NB4 (cell line): ENCODE measurements around the gene PGAP1.

Source experiments
- TF ChIP-seq, protein P1 (sequence below): IDR thresholded peaks from one replicate; pipeline ENCODE4 v1.5.1; 2012; ENCODE audit warnings: low read depth, low read length
- TF ChIP-seq, protein P2 (sequence below): IDR thresholded peaks from 2 replicates; pipeline ENCODE4 v1.6.1; 2011; ENCODE audit warnings: low read depth, low read length

DNA sequence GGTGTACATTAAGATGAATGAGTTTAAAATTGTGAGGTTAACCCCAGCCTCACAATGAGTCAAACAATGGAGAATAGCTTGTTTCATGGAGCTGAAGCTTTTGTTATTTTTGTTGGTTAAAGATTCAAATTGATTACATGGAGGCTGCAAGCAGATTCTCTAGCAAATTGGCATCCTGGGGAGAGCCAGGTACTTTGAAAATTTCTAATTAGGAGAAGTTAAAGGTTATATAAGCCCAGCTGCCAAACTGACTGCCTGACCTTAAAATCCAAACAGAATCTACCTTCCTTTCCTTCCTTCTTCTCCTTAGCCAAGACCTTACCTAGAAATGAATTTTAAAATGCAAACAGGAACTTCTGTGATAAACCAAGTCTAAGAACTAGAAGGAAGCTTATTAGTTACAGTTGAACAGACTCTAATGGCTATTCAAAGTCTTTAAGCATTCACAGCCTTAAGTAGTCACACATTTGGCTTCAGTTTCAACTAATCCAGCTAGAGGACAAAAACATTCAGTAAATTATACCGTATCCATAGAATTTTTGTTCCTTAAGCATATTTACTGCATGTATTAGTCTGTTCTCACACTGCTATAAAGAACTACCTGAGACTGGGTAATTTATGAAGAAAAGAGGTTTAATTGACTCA is 31.5 kb upstream of the PGAP1 start:
- TF ChIP-seq, protein P1, sequence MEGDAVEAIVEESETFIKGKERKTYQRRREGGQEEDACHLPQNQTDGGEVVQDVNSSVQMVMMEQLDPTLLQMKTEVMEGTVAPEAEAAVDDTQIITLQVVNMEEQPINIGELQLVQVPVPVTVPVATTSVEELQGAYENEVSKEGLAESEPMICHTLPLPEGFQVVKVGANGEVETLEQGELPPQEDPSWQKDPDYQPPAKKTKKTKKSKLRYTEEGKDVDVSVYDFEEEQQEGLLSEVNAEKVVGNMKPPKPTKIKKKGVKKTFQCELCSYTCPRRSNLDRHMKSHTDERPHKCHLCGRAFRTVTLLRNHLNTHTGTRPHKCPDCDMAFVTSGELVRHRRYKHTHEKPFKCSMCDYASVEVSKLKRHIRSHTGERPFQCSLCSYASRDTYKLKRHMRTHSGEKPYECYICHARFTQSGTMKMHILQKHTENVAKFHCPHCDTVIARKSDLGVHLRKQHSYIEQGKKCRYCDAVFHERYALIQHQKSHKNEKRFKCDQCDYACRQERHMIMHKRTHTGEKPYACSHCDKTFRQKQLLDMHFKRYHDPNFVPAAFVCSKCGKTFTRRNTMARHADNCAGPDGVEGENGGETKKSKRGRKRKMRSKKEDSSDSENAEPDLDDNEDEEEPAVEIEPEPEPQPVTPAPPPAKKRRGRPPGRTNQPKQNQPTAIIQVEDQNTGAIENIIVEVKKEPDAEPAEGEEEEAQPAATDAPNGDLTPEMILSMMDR = no peak
- TF ChIP-seq, protein P2, sequence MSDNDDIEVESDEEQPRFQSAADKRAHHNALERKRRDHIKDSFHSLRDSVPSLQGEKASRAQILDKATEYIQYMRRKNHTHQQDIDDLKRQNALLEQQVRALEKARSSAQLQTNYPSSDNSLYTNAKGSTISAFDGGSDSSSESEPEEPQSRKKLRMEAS = no peak
